Activated CD8-positive, alpha-beta T cell treated with anti-CD3 and anti-CD28 coated beads for 36 hours (primary cell): ENCODE data around the gene TMEM158. TPM values are rescaled to one million over a fixed set of nuclear protein-coding genes. Genes with fewer than 3 reads are reported as not detected.
A peak's percentile ranks its signal among the peaks of the same experiment; 100 is the strongest.

ENCODE experiments used
- ATAC-seq: fragments of 200-7000 bp; cut with Tn5 transposase; one replicate; pipeline ENCODE4 v1.10.0; 2021; ENCODE audit warnings: mild to moderate bottlenecking, moderate library complexity
- CTCF ChIA-PET: fragments of 350-600 bp; sonication (Branson Sonifier 250); formaldehyde crosslinking; loops from one replicate; lab custom pipeline; 2021; ENCODE audit warnings: antibody characterized with exemption; lab: Charles Lee
- POLR2A ChIA-PET: fragments of 350-600 bp; sonication (Branson Sonifier 250); formaldehyde crosslinking; loops from one replicate; lab custom pipeline; 2021; ENCODE audit warnings: antibody characterized with exemption; lab: Charles Lee
- DNase-seq: peaks from one replicate; pipeline ENCODE4 v3.0.0-alpha.2; 2020
- H3K27ac Mint-ChIP-seq: one replicate; pipeline ENCODE4 v1.8.0; 2021; ENCODE audit warnings: mild to moderate bottlenecking, mixed read lengths
- H3K27me3 Mint-ChIP-seq: one replicate; pipeline ENCODE4 v1.8.0; 2021; ENCODE audit warnings: mixed read lengths
- H3K36me3 Mint-ChIP-seq: one replicate; pipeline ENCODE4 v1.8.0; 2021; ENCODE audit warnings: low read depth, mixed read lengths
- H3K4me1 Mint-ChIP-seq: one replicate; pipeline ENCODE4 v1.8.0; 2021; ENCODE audit warnings: low read depth, mixed read lengths
- H3K4me3 Mint-ChIP-seq: one replicate; pipeline ENCODE4 v1.8.0; 2021; ENCODE audit warnings: mild to moderate bottlenecking, moderate library complexity, mixed read lengths
- H3K9me3 Mint-ChIP-seq: one replicate; pipeline ENCODE4 v1.8.0; 2021; ENCODE audit warnings: mixed read lengths
- CTCF ChIP-seq: fragments of 200-600 bp; IDR thresholded peaks from one replicate; pipeline ENCODE4 v1.8.0; 2022; ENCODE audit warnings: antibody characterized with exemption, mild to moderate bottlenecking
- intact Hi-C: fragments of 100-400 bp; cut with micrococcal nuclease; formaldehyde crosslinking; loops from one replicate; pipeline ENCODE4 v1.10.0; 2022
- total RNA-seq, 2 experiments: library from RNA; stranded (reverse); gene quantifications; one replicate each; pipeline ENCODE4 v1.2.3, GENCODE V29; 2021

The TMEM158 gene
- total RNA-seq, 2 experiments from 2014 or later: not detected

GRCh38 chr3:45188719-45189659, 37.1 kb downstream of the TMEM158 start:
- H3K9me3 Mint-ChIP-seq: no peaks in the 10 kb centered on the region
- no peak overlapping the region for H3K27ac Mint-ChIP-seq
- POLR2A ChIA-PET: interaction anchor here (0.7 kb wide), 1 partner anchor 9 kb away, joined by 3 read pairs; no protein-coding TSS in a partner anchor
- intact Hi-C loops: no loop called here
- no peak overlapping the region for H3K4me3 Mint-ChIP-seq
- TF ChIP-seq CTCF: no peak
- no peak for DNase-seq
- H3K27me3 Mint-ChIP-seq: peaks cover 2% of the 10 kb centered on the region
- CTCF ChIA-PET: interaction anchor here (0.5 to 4.1 kb wide), 2 partner anchors 21 to 322 kb away, joined by 3 to 16 read pairs; no protein-coding TSS in a partner anchor
- no peaks in the 10 kb centered on the region for H3K36me3 Mint-ChIP-seq
- ATAC-seq: no peak
- peaks cover 7% of the 10 kb centered on the region for H3K4me1 Mint-ChIP-seq

- CTCF ChIA-PET: interaction anchor here (0.6 to 4.1 kb wide), 2 partner anchors 23 to 147 kb away, joined by 3 to 16 read pairs; no protein-coding TSS in a partner anchor
- Mint-ChIP-seq H3K4me1 (peaks cover 11% of the 10 kb centered on the region), H3K27ac (no peak overlapping the region), H3K4me3 (no peak overlapping the region), H3K36me3 (no peaks in the 10 kb centered on the region), H3K9me3 (no peaks in the 10 kb centered on the region), H3K27me3 (peaks cover 2% of the 10 kb centered on the region)
- no peak for TF ChIP-seq CTCF
- peak; percentile 83 for ATAC-seq
- intact Hi-C loops: no loop called here
- POLR2A ChIA-PET: no interaction called here
- peak; percentile 37 for DNase-seq
These were observed 38.4 kb downstream of the TMEM158 start for GRCh38 chr3:45187694-45188141.

- POLR2A ChIA-PET: no interaction called here
- CTCF ChIA-PET: interaction anchor here (4.1 kb wide), 1 partner anchor 23 kb away, joined by 16 read pairs; no protein-coding TSS in a partner anchor
- no peaks in the 10 kb centered on the region for H3K36me3 Mint-ChIP-seq
- TF ChIP-seq CTCF: no peak
- no peak overlapping the region for H3K27ac Mint-ChIP-seq
- no peaks in the 10 kb centered on the region for H3K9me3 Mint-ChIP-seq
- no peak overlapping the region for H3K4me3 Mint-ChIP-seq
- peaks cover 11% of the 10 kb centered on the region for H3K4me1 Mint-ChIP-seq
- intact Hi-C loops: no loop called here
- ATAC-seq (no peak), DNase-seq (no peak)
- peaks cover 2% of the 10 kb centered on the region for H3K27me3 Mint-ChIP-seq
These were observed 39.2 kb downstream of the TMEM158 start for GRCh38 chr3:45186871-45187270.

- DNase-seq (no peak), ATAC-seq (no peak)
- Mint-ChIP-seq H3K4me3 (no peak overlapping the region), H3K36me3 (no peaks in the 10 kb centered on the region), H3K27ac (no peak overlapping the region), H3K27me3 (peaks cover 2% of the 10 kb centered on the region), H3K9me3 (no peaks in the 10 kb centered on the region), H3K4me1 (peaks cover 11% of the 10 kb centered on the region)
- ChIA-PET POLR2A (no interaction called here), CTCF (interaction anchor here (0.8 kb wide), 1 partner anchor 145 kb away, joined by 4 read pairs; no protein-coding TSS in a partner anchor)
- TF ChIP-seq CTCF: no peak
- intact Hi-C loops: no loop called here
These were observed 40.6 kb downstream of the TMEM158 start for GRCh38 chr3:45185461-45185860.

- peaks cover 2% of the 10 kb centered on the region for H3K27me3 Mint-ChIP-seq
- CTCF ChIA-PET: interaction anchor here (0.7 to 0.8 kb wide), 2 partner anchors 129 to 145 kb away, joined by 4 read pairs; no protein-coding TSS in a partner anchor
- intact Hi-C loops: no loop called here
- H3K9me3 Mint-ChIP-seq: no peaks in the 10 kb centered on the region
- POLR2A ChIA-PET: no interaction called here
- no peak overlapping the region for H3K27ac Mint-ChIP-seq
- ATAC-seq: no peak
- no peak overlapping the region for H3K4me3 Mint-ChIP-seq
- H3K4me1 Mint-ChIP-seq: peaks cover 11% of the 10 kb centered on the region
- DNase-seq: no peak
- H3K36me3 Mint-ChIP-seq: no peaks in the 10 kb centered on the region
- no peak for TF ChIP-seq CTCF
These were observed 41.0 kb downstream of the TMEM158 start for GRCh38 chr3:45185052-45185451.
